Left forelimb (tissue), 1 donor: ENCODE results near the gene BCL11B.

ENCODE experiments used
- DNase-seq: peaks from one replicate; pipeline ENCODE4 v3.0.0-alpha.2; 2018; ENCODE audit warnings: low spot score

The BCL11B gene

GRCh38 chr14:99181804-99182520 lies 90.0 kb downstream of the BCL11B start:
- no peak for DNase-seq

- no peak for DNase-seq
Observed at GRCh38 chr14:99181241-99181640, 90.8 kb downstream of the BCL11B start.

DNA sequence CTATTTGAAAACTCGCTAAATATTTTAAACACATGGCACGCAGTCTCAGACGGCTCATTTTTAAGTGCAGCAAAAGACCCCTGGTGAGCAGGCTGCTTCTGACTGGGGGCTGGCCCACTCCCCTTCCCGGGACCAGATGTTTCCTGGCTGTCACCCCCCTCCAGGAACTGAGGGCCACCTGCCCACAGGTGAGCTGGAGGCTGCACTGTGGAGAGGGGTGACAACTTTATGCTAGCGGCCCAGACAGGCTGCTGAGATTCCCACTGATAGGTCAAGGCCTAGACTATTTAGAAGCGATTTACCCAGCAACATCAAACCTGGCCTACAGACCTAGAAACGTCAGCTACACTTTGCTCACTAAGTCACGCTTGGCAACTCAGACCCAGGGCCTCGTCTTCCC lies 92.1 kb downstream of the BCL11B start:
- DNase-seq = no peak

GRCh38 chr14:99179506-99179905 lies 92.5 kb downstream of the BCL11B start:
- DNase-seq = peak; percentile 12

DNA sequence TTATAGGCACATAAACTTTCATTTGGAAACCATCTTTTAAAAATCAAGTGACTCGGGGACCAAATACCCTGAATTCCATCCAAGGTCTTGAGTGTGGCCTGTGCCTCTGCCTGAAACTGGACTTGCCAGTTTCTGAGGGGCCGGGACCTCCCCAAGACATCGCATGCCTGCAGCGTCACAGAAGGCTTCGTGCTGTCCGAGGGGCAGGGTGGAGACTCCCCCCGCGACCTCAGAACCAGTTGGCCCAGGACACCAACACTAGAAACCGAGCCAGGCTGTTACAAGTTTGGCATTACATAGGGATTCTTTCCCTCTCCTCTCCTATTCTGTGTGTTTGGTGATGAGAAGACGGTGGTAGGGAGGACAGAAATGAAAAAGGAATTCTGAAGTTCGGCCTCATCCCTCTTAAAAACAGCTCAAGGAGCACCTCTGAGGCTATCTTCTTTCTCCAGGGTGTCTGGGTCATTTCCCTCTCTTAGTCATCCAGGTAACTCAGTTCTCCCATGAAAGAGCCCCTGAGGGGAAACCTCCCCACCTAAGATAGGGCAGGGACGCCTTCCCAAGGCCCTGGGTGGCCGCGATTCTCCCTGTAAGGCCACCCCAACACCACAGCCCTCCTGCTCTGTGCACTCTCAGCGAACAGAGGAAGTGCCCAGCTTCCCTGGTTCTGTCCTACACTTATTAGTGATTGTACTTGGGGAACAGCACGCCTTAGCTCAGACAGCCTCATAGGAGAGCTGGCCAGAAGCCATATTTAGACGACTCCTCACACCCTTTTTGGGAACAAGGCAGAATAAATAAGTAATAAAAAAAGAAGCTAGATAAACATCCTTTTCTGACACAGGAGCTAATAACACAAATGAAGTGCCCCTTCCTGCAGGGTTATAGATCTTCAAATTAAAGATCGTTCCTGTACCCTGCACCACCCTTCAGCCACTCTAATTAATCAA lies 93.8 kb downstream of the BCL11B start:
- peak; percentile 59 for DNase-seq

DNA sequence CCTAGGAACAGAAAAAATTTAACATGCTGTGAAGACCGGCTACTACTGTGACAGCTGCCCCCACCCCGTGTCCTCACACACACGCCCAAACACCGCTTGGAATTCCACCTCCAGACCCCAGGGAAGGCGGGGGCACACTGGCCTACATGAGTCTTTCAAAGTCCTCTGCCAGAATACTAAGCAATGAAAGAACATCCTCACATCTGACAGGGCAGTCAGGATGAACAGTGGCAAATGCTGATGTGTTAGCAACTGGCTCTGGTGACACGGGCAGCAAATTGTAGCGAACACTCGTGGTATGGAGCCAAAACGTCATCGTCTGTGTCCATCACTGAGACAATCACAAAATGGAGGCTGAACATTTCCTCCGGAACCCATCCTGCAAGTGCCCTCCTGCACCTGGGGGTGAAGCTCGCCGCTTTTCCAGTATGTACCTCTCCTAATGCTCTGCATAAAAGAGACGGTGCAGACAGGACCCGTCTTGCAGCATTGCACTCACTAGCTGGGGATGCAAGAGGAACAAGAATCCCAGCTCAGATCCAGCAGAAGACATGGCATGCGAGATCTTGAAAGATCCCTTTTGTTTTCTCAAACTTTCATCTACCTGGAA lies 94.8 kb downstream of the BCL11B start:
- no peak for DNase-seq

DNA sequence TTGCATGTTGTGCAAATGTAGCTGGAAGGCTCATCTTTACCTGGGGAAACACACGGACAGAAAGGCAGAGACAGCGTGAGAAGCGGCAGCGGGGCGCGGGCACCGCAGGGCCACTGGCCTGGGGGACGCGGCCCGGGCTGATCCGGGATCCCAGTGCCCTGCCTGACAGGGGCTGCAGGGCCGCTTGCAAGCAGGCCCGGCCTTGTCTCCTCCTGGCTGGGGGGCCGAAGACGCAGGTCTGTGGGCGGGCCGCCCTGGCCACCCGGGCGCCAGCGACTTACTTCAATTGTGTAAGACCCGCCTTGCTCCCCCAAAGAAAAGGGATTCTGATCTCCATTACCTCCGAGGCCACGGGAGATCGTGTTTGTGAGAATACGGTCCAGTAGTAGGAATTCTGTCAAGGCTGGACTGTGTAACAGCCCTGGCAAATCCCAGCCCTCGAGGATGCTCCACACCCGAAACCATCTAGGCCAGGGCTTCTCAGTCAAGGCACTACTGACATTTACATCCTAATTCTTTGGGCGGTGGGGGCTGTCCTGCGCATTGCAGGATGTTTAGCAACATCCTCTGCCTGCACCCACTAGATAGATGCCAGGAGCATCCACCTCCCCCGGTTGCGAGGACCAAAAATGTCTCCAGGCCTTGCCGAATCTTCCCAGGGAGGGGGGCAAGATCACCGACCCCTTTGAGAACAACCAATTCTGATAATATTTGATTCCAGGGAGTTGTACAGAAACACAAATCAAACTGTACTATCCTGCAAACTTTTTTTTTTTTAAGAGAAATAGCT lies 95.6 kb downstream of the BCL11B start:
- DNase-seq = no peak

DNA sequence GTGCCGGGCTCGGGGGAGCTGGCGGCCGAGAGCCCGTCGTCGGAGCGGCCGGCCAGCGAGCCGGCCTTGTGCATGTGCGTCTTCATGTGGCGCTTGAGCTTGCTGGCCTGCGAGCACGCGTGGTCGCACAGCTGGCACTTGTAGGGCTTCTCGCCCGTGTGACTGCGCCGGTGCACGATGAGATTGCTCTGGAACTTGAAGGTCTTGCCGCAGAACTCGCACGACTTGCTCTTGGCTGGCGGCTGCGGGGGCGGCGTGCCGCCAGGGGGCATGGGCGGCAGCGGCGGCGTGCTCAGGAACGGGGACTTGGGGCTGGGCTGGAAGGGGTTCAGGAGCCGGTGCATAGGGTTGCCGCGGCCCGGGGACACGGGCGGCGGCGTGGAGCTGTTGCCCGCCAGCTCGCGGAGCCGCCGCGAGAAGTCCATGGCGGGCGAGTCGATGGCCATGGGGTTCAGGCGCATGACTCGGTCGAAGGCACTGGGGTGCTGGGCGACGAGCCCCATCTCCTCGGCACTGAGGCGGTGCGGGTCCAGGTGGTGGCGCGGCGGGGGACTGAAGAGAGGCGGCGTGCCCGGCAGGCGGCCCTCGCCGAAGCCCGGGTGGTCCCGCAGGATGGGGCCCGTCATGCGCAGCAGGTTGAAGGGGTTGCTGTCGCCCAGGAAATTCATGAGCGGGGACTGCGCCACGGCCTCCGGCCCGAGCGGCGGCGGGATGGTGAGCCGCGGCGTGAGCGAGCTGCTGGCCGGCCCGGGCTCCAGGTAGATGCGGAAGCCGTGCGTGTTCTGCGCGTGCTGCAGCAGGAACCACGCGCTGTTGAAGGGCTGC lies 96.5 kb downstream of the BCL11B start:
- DNase-seq = no peak

DNA sequence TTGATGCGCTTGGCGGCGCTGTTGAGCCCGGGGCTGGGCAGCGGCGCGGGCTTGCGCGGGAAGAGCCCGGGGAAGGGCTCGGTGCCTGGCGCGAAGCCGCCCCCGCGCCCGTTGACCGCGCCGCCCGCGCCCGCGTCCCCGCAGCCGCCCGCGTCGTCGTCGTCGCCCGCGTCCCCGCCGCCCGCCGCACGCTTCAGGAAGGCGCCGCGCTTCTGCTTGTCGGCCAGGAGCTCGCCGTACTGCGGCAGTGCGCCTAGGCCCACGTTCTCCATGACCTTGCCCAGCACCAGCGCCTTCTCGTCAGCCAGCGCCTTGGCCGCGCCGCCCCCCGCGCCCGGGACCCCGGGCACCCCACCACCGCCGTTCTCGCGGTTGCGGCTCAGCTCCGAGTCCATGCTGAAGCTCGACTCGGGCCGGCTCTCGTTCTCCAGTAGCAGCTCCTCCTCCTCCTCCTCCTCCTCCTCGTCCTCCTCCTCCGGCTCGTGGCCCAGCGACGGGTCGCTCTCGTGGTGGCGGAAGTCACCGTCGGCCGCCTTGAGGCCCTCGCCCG lies 97.2 kb downstream of the BCL11B start:
- no peak for DNase-seq

GRCh38 chr14:99174081-99174769 lies 97.8 kb downstream of the BCL11B start:
- DNase-seq = no peak

- DNase-seq = no peak
Observed at GRCh38 chr14:99173506-99173905, 98.5 kb downstream of the BCL11B start.

DNA sequence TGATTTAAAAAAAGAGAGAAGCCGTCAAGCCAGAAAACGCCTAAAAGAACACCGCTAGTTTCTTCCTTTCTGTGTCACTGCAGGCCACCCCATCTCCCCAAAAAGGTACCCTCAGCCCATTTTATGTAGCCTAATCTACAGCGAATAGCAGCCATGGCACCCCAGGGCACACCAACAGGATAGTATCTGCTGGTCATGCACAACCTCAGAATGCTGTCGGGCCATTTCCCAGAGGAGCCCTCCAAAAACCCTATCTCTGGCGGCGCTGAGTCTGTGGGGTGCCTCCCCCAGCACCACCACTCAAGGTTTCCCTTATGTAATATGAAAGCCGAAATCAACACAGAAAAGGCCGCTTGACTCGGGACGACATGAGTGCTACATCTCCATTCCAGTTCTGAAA lies 98.9 kb downstream of the BCL11B start:
- DNase-seq = no peak

GRCh38 chr14:99171396-99171795 lies 100.6 kb downstream of the BCL11B start:
- DNase-seq = no peak

- DNase-seq = no peak
Observed at GRCh38 chr14:99169776-99170356, 102.1 kb downstream of the BCL11B start.

DNA sequence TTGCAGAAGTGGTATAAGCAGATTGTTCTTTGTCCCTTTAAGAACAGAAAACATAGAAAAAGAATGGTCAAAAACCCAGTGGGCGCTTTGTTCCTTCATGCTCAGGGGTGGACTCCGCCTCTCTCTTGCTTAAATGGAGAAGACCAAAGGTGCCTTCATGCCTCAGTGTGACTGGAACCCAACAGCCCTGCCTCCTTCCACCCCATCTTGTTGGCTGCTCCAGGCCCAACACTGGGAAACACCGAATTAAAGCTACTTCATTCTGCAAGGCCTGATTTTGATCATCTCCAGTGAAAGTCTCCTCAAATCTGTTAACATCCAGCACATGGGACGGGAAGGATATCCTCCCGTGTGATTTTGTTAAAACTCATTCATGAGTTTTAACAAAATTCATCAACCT lies 103.7 kb downstream of the BCL11B start:
- no peak for DNase-seq

DNA sequence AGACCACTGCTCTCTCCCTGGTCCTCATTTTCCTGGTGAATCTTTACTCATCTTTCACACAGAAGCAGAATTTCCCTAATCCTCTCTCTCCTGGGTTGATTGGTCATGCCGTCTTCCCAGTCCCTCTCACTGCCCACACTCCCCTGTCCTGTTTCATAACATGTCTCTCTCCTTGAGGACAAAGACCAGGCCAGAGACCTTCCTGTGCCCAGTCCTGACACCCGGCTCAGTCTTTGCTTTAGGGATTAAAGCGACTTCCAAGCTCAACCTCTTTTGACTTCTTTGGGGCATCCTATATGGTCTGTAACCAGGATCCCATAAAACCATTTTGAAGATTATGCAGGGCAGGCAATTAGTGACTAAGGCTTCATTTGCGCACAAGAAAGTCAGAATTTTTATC lies 105.5 kb downstream of the BCL11B start:
- DNase-seq = peak; percentile 44

GRCh38 chr14:99164712-99165111 lies 107.3 kb downstream of the BCL11B start:
- no peak for DNase-seq

- DNase-seq = no peak
Observed at GRCh38 chr14:99163446-99163845, 108.6 kb downstream of the BCL11B start.
